ENCODE data around the gene SDCCAG8.

- TF ChIP-seq CTCF (conservative IDR thresholded peaks at IDR 0.05; ENCODE audit: low read depth in 2 of 2) (no peak), EZH2 (IDR thresholded peaks at IDR 0.05; ENCODE audit: low read depth, unreplicated experiment) (no peak), POLR2AphosphoS5 (IDR thresholded peaks at IDR 0.05; ENCODE audit: low read depth) (no peak), NANOG (IDR thresholded peaks at IDR 0.05; ENCODE audit: borderline replicate concordance) (no peak)
These were observed 225.3 kb downstream of the SDCCAG8 start for GRCh38 chr1:243481101-243481500.

Data from GM23338 (cell line).